Fibroblast of mammary gland (primary cell): Measurements from ENCODE around the gene PPTC7.

ENCODE experiments used
- DNase-seq: peaks from one replicate; pipeline ENCODE4 v3.0.0-alpha.2; 2010; ENCODE audit warnings: low read depth
- H3K4me3 ChIP-seq: 2 replicates; pipeline ENCODE4 v1.5.1; 2011; ENCODE audit warnings: low read depth, mild to moderate bottlenecking, low read length, moderate library complexity; ENCODE audit not compliant: control insufficient read depth
- TF ChIP-seq, protein P1 (sequence below): conservative IDR thresholded peaks from 2 replicates; pipeline ENCODE4 v1.5.1; 2011; ENCODE audit warnings: low read depth, low read length, inconsistent platforms; ENCODE audit not compliant: control insufficient read depth, insufficient read depth

The PPTC7 gene

DNA sequence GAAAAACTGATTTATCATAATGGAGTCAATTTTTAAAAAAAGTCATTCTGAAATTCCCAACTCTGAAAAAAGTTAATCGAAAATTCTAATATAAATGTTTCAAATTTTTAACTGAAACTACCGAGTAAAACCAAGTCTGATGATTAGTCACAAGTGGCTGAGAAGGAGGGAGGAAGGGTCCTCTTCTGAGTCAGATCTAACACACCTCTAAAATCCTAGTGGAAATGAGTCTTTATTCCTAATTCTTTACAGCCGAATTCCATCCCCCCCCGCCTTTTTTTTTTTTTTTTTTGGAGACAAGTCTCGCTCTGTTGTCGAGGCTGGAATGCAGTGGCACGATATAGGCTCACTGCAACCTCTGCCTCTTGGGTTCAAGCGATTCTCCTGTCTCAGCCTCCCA lies 43.1 kb downstream of the PPTC7 start:
- peak; percentile 83 for DNase-seq
- no peak overlapping the region for H3K4me3 ChIP-seq
- TF ChIP-seq, protein P1, sequence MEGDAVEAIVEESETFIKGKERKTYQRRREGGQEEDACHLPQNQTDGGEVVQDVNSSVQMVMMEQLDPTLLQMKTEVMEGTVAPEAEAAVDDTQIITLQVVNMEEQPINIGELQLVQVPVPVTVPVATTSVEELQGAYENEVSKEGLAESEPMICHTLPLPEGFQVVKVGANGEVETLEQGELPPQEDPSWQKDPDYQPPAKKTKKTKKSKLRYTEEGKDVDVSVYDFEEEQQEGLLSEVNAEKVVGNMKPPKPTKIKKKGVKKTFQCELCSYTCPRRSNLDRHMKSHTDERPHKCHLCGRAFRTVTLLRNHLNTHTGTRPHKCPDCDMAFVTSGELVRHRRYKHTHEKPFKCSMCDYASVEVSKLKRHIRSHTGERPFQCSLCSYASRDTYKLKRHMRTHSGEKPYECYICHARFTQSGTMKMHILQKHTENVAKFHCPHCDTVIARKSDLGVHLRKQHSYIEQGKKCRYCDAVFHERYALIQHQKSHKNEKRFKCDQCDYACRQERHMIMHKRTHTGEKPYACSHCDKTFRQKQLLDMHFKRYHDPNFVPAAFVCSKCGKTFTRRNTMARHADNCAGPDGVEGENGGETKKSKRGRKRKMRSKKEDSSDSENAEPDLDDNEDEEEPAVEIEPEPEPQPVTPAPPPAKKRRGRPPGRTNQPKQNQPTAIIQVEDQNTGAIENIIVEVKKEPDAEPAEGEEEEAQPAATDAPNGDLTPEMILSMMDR = no peak

DNA sequence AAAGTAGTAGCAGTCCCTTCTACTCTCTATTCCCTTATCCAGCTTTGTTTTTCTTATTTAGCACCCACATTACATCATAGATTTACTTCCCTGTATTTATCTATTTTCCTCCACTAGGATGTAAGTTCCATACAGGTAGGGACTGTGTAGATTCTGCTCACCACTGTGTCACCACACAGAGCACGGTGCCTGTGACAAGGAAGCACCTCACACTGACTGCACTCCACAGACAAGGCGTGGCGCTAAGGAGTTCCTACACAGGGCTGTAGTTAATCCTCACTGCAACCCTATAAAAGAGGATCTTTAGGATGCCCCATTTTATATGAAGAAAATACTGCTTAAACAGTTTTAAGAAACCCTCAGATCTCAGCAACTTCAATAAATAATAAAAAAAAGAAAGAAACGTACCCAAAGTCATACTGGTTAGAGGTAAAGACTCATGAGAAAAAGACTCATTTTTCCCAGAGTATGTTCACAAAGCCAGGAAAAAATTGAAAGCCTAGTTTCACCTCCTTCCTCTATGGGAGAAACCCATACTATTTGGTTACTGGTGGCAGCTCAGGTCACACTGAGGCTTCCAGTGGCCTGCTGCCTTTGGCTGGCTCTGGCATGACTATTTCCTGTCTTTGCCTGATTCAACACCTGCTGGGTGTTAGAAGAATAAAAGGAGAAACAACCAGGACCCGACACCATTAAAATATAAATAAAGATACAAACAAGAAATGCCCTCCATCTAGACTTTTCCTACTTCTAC lies 44.1 kb downstream of the PPTC7 start:
- H3K4me3 ChIP-seq = no peak overlapping the region
- DNase-seq = no peak
- TF ChIP-seq, protein P1 = no peak

DNA sequence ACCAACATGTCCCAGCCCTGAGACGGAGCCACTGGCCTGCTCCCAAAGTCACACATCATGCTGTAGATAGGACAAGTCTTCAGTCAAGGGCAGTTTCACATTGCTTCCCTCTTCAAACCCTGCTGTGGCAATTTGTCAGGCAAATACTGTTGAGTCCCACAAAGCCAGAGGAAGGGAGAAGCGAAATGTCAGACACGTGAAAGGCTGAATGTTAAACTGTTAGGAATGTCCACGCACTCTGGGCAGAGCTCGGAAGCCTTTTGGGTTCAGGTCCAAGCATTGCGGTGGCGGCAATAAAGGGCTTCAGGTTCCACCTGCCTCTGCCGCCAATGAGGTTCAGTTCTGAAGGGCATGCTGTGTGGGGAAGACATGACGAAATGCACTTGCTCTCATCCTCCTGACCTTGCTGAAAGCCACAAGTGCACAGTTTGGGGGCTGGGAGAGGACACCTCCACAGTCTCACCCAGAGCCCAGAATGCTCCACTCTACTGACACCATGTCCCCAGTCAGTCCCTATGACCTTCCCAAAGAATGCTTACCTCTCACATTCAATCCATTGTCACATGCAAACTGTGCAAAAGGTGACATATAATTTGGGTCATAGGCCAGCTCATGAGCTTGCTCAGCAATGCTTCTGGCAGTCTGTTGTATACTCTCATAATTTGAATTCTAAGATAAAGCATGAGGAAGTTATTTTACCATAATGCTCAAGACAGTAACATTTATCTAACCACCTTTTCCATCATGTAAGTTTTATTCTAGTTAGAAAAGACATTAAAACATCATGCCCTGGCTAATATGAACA lies 45.3 kb downstream of the PPTC7 start:
- DNase-seq = peak; percentile 44
- TF ChIP-seq, protein P1 = no peak
- H3K4me3 ChIP-seq = no peak overlapping the region

DNA sequence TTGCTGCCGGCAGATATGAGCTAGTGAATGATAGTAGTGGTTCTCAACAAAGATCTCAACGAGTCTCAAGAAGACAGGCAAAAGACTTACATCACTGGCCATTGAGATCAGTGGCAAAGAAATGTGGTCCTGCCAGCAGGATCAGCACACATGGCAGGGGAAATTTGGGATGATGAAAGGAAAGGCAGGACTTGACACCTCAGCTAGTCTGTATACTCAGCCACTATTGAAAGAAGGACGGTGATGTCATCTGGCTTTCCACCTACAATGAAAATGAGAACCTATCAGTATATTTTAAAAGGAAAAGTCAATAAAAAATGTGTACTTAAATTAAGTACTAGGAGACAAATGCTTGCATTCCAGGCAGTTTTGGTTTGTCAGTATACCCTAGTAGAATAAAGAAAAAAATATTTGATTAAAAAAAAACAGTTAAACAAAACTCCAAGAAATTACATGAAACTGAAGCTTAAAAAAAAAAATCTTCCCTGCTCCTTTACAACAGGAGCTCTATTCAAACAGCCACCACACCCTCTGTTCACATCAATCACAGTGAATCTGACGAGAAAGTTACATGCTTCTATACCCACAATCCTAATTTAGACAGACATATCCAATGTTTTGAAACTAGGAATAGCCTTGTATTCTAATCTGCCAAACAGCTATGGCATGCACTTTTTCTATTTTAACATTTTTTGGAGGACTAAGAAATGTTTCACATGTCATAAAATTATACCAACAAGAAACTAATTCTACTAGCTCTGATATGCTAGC lies 46.1 kb downstream of the PPTC7 start:
- H3K4me3 ChIP-seq = no peak overlapping the region
- DNase-seq = no peak
- TF ChIP-seq, protein P1 = no peak

DNA sequence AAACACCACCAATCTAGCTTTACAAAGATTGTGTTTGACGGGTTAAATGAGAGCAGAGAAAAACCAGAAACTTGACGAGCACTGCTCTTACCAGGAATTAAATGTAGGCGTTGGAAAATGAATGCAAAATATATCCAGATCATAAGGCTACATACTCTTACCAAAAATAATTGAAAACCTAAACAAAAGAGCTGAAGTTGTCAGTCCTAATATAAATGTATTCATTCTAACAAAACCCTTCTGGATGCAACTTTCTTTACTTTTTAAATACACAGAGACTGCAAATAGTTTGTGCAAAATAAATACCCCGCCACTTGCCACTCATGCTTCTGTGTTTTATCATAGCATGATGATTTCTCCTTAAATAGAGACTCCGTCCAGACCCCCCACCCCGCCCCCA lies 48.3 kb downstream of the PPTC7 start:
- TF ChIP-seq, protein P1 = no peak
- H3K4me3 ChIP-seq = no peak overlapping the region
- no peak for DNase-seq

DNA sequence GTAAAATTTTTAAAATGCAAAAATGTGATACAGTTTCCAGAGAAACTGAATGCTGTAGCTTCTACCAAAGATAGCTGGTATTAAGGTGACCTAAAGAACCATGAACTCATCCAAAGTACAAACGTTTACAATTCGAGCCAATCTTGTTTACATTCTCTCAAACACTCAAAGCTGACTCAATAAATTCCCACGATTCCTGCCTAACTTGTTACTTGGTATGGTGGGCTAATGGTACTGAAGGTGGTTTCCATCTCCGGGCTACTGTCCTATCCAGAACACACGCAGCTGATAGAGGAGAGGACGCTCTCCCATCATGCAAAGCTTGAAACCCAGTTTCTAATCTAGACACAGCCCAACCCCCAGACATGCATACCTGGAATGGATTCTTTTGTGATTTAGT lies 49.5 kb downstream of the PPTC7 start:
- H3K4me3 ChIP-seq = no peak overlapping the region
- TF ChIP-seq, protein P1 = no peak
- DNase-seq = peak; percentile 45
